HG03064 (cell line): ENCODE measurements around the gene ARMC5.
"Not testable (repeated sequence)": the region's sequence is repeated elsewhere in the genome, so short reads cannot be mapped to it uniquely, and the experiment has no call there.

Experiments used
- ATAC-seq: cut with Tn5 transposase; IDR thresholded peaks from one replicate; pipeline ENCODE4 v1.9.1; 2021; ENCODE audit warnings: low read depth; ENCODE audit not compliant: unreplicated experiment

Gene ARMC5

GRCh38 chr16:31489616-31490584 lies 30.6 kb downstream of the ARMC5 start:
- no peak for ATAC-seq

- ATAC-seq: no peak
Observed at GRCh38 chr16:31491778-31492418, 32.6 kb downstream of the ARMC5 start.

- no peak for ATAC-seq
Observed at GRCh38 chr16:31493506-31494125, 34.3 kb downstream of the ARMC5 start.

- ATAC-seq: no peak
Observed at GRCh38 chr16:31496670-31497069, 37.4 kb downstream of the ARMC5 start.

- no peak for ATAC-seq
Observed at GRCh38 chr16:31498493-31498892, 39.2 kb downstream of the ARMC5 start.

GRCh38 chr16:31499928-31500327 lies 40.6 kb downstream of the ARMC5 start:
- ATAC-seq: no peak

GRCh38 chr16:31501226-31501965 lies 42.1 kb downstream of the ARMC5 start:
- ATAC-seq: no peak

GRCh38 chr16:31501966-31502348 lies 42.7 kb downstream of the ARMC5 start:
- ATAC-seq: no peak

GRCh38 chr16:31502981-31503380 lies 43.7 kb downstream of the ARMC5 start:
- no peak for ATAC-seq

- ATAC-seq: not testable (repeated sequence)
Observed at GRCh38 chr16:31503555-31503954, 44.3 kb downstream of the ARMC5 start.

- no peak for ATAC-seq
Observed at GRCh38 chr16:31504159-31504558, 44.9 kb downstream of the ARMC5 start.

- no peak for ATAC-seq
Observed at GRCh38 chr16:31505483-31505882, 46.2 kb downstream of the ARMC5 start.

GRCh38 chr16:31507617-31507928 lies 48.3 kb downstream of the ARMC5 start:
- no peak for ATAC-seq

GRCh38 chr16:31507929-31508705 lies 48.8 kb downstream of the ARMC5 start, which contains the start of gene RUSF1:
Gene RUSF1, minus strand, starts transcription at chr16:31508391. Its CDS starts 18 bp downstream, at chr16:31508373.
- peak; percentile 84 for ATAC-seq

GRCh38 chr16:31508706-31509195 lies 49.5 kb downstream of the ARMC5 start:
- no peak for ATAC-seq

- ATAC-seq: no peak
Observed at GRCh38 chr16:31513126-31513525, 53.8 kb downstream of the ARMC5 start.

- ATAC-seq: no peak
Observed at GRCh38 chr16:31513884-31514283, 54.6 kb downstream of the ARMC5 start.
